NCI-H460 (cell line): ENCODE measurements around the gene RAB3GAP1. TPM values are rescaled to one million over a fixed set of nuclear protein-coding genes. Genes with fewer than 3 reads are reported as not detected.
"Not testable (repeated sequence)": the region's sequence is repeated elsewhere in the genome, so short reads cannot be mapped to it uniquely, and the experiment has no call there.

ENCODE experiments used
- DNase-seq: peaks from one replicate; pipeline ENCODE4 v3.0.0-alpha.2; 2016; ENCODE audit warnings: low read depth; ENCODE audit errors: extremely low read depth
- total RNA-seq: library from RNA; depleted of rRNA; stranded (reverse); fragments of >200 nt; shearing (Covaris generic); gene quantifications from 2 replicates; pipeline ENCODE4 v1.2.3, GENCODE V29; 2014

RAB3GAP1 gene
- total RNA-seq, 1 experiment from 2014 or later, result 58.8 TPM

- DNase-seq, result no peak
Observed at GRCh38 chr2:135052997-135053474, 944 bp downstream of the RAB3GAP1 start.

GRCh38 chr2:135055182-135055786 lies 3.2 kb downstream of the RAB3GAP1 start:
- no peak for DNase-seq

DNA sequence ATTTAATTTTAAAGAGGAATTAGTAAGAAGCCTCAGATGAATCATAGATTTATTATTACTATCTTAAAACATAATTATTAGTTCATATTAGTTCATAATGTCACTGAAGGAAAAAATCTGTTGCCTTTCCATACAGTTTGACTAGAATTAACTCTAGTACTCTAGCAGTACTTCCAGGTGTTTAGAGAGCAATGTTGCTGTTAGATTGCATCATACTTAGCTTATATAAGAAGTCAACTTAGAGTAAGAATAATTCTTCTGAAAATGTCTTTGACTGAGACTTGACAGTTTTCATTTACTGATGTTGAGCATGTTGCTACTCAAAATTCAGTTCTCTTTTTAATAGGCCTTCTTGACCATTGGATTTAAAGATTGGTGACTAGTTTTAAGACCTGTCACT lies 4.7 kb downstream of the RAB3GAP1 start:
- peak; percentile 27 for DNase-seq

- no peak for DNase-seq
Observed at GRCh38 chr2:135059577-135059976, 7.5 kb downstream of the RAB3GAP1 start.

GRCh38 chr2:135063210-135063609 lies 11.1 kb downstream of the RAB3GAP1 start:
- no peak for DNase-seq

DNA sequence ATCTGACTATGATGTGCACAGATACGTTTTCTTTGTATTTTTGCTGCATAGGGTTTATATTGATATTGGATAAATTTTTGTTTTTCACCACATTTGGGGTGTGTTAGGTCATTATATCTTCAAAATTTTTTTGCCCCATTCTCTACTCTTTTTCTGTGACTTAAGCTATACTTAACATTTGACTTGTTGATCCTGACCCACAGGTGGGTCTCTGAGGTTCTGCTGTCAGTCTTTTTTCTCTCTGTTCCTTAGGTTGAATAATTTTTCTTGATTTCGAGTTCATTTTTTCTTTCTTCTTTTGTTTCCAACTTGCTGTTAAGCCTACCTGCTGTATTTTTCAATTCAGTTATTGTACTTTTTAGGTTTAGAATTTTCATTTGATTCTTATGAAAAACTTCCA lies 12.1 kb downstream of the RAB3GAP1 start:
- no peak for DNase-seq

- DNase-seq, result no peak
Observed at GRCh38 chr2:135066710-135067109, 14.6 kb downstream of the RAB3GAP1 start.

DNA sequence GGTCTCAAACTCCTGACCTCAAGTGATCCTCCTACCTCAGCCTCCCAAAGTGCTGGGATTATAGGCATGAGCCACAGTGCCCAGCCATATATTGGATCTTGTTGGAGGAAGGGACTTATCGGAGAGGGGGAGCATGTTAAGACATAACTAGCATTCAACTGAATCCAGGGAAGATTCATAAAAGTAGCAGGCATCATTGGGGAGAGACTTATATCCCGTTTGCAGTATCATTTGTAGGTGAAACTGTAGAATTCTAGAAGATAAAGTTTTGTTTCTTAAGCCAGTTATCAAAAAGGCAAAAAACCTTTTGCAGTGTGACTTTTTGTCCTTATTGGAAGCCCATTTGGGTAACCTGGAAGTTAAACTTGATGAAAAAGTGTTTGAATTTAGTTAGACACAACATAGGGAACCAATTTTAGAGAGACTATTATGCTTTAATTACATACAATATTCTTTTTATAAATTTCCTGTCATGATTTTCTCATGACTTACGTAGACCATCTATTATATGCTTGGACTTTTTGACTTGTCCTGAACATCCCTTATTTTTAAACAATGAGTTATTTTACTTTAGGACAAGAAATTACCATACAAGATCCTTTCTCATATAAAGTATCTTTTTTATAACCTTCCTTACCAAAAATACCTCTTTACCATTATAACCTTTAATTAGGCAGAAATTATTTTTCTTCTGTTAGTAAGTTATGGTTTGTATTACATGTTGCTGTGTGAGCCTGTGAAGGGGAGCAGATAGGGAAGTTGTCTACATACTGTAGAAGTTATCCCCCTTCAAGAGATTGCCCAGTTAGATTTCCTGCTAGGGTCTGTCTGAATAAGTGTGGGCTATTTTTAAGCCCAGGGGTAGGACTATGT lies 20.3 kb downstream of the RAB3GAP1 start:
- DNase-seq, result no peak

- DNase-seq, result no peak
Observed at GRCh38 chr2:135074216-135074615, 22.1 kb downstream of the RAB3GAP1 start.

DNA sequence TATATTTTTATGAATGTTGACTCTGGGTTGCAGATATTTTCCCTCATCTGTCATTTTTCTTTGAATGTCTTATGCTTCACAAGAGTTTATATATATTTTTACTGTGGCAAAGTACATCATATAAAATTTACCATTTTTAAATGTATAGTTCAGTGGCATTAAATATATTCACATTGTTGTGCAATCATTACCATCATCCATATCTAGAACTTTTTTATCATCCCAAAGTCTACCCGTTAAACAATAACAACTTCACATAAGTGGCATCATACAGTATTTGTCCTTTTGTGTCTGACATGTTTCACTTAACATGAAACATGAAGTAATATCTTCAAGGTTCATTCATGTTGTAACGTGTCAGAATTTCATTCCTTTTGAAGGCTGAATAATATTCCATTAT lies 24.5 kb downstream of the RAB3GAP1 start:
- DNase-seq, result no peak

- DNase-seq, result no peak
Observed at GRCh38 chr2:135078417-135078816, 26.3 kb downstream of the RAB3GAP1 start.

- no peak for DNase-seq
Observed at GRCh38 chr2:135086222-135086621, 34.1 kb downstream of the RAB3GAP1 start.

DNA sequence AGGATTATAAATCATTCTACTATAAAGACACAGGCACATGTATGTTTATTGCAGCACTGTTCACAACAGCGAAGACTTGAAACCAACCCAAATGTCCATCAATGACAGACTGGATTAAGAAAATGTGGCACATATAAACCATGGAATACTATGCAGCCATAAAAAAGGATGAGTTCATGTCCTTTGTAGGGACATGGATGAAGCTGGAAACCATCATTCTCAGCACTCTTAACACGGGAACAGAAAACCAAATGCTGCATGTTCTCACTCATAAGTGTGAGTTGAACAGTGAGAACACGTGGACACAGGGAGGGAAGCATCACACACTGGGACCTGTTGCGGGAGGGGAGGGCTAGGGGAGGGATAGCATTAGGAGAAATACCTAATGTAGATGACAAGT lies 37.5 kb downstream of the RAB3GAP1 start:
- not testable (repeated sequence) for DNase-seq

- no peak for DNase-seq
Observed at GRCh38 chr2:135091681-135092080, 39.6 kb downstream of the RAB3GAP1 start.

GRCh38 chr2:135093193-135093592 lies 41.1 kb downstream of the RAB3GAP1 start:
- DNase-seq, result no peak

DNA sequence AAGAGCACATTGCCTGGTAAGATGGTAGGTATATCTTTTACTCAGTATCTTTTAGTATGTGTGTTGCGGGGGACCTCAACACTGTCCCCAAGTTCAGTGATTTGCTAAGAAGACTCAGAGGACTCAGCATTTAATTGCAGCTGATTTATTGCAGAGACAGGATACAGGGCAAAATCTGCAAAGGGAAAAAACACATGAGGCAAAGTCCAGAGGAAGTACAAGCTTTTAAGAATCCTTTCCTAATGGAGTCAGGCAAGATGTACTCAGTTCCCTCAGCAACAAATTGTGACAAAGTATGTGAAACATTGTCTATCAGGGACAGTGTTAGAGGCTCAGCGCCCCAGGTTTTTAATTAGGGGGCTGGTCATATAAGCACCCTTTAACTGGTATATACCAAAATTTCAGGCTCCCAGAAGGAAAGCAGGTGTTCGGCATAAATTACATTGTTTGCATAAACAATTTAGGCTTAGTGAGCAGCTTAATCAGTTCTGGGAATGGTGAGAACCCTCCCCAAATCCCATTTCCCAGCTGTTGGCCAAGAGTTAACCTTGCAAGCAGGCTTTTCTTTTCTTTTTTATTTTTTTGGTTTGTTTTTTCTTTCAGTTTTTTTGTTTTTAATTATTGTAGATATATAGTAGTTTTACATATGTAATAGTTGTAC lies 41.7 kb downstream of the RAB3GAP1 start:
- DNase-seq, result no peak

DNA sequence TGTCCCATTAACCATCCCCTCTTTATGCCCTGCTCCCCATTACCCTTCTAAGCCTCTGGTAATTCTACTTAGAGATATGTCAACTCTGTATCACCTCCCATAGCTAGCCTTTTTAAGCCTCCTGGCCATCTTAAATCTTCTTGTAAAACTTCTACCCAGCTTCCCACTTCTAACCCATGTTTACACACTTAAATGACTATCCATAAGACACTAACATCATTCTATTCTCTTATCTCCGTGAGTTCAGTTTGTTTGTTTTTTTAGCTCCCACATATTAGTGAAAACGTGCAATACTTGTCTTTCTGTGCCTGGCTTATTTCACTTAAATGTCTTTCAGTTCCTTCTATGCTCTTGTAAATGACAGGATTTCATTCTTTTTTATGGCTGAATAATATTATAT lies 42.4 kb downstream of the RAB3GAP1 start:
- DNase-seq, result no peak

DNA sequence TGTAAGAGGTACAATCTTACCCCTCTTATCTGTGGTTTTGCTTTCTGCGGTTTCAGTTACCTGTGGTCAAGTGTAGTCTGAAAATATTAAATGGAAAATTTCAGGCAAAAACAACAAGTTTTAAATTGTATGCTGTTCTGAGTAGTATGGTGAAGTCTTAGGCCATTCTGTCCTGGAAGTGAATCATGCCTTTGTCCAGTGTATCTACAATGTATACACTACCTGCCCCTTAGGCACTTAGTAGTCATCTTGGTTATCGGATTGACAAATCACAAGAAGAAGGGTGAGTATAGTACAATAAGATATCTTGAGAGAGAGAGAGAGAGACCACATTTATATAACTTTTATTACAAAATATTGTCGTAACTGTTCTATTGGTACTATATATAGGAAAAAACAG lies 43.5 kb downstream of the RAB3GAP1 start:
- no peak for DNase-seq

GRCh38 chr2:135096665-135097446 lies 44.8 kb downstream of the RAB3GAP1 start:
- no peak for DNase-seq

DNA sequence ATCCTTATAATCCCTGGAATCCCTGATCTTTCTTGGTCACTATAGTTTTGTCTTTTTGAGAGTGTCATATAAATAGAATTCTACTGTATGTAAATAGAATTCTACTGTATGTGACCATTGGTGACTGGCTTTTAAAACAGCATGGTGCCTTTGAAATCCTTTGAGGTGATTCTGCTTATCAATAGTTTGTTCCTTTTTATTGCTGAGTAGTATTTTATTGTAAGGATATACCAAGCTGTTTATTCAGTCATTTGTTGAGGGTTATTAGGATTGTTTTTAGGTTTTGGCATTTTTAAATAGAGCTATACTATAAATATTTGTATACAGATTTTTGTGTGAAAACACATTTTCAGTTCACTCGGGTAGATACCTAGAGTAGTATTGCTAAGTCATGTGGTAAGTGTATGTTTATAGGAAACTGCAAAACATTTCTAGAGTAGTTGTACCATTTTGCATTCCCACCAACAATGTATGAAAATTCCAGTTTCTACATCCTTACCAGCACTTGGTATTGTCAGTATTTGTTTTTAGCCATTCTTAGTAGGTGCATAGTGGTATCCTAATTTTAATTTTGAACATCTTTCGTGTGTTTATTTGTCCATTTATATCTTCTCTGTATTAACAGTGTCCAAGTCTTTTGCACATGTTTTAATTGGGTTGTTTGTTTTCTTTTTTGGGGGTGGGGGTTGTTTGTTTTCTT lies 45.6 kb downstream of the RAB3GAP1 start:
- no peak for DNase-seq
